HEK293 (cell line): Measurements from ENCODE around the gene ITPR2.

Experiments used
- CTCF ChIA-PET: fragments of 350-600 bp; formaldehyde crosslinking; extraction: SDS; loops from one replicate; lab custom pipeline; 2021; ENCODE audit warnings: antibody characterized with exemption; lab: Yijun Ruan, JAX
- POLR2A ChIA-PET: fragments of 300-600 bp; formaldehyde crosslinking; extraction: SDS; loops from one replicate; lab custom pipeline; 2020; ENCODE audit warnings: antibody characterized with exemption, inconsistent platforms; lab: Yijun Ruan, JAX
- H3K27ac ChIP-seq: fragments of 200-500 bp; sonication (Bioruptor generic); 2 replicates; pipeline ENCODE4 v1.5.1; 2014; ENCODE audit warnings: low read depth, low read length, control low read depth, inconsistent platforms; ENCODE audit errors: extremely low read depth
- H3K36me3 ChIP-seq, 2 experiments: fragments of 200-500 bp in 1 of 2; sonication (Bioruptor generic) in 1 of 2; 1 replicate in 1 of 2; 2 replicates in 1 of 2; pipeline ENCODE4 v1.5.1; 2014 to 2017; ENCODE audit warnings: inconsistent platforms in 2 of 2, low read length in 2 of 2; ENCODE audit not compliant: control insufficient read depth in 2 of 2, insufficient read depth in 1 of 2
- H3K4me1 ChIP-seq: fragments of 200-500 bp; sonication (Bioruptor generic); 2 replicates; pipeline ENCODE4 v1.5.1; 2014; ENCODE audit warnings: mild to moderate bottlenecking, low read length, inconsistent platforms; ENCODE audit not compliant: control insufficient read depth, insufficient read depth
- H3K4me3 ChIP-seq: 2 replicates; pipeline ENCODE4 v1.5.1; 2011; ENCODE audit warnings: low read depth, mild to moderate bottlenecking, control low read depth, low read length, moderate library complexity
- H3K9me3 ChIP-seq: fragments of 200-500 bp; sonication (Bioruptor generic); 2 replicates; pipeline ENCODE4 v1.5.1; 2014; ENCODE audit warnings: low read depth, low read length, inconsistent platforms; ENCODE audit not compliant: control insufficient read depth, insufficient read depth
- FEZF1 ChIP-seq: fragments of 450-650 bp; formaldehyde crosslinking; IDR thresholded peaks from 2 replicates; pipeline ENCODE4 v1.5.1; 2016; ENCODE audit warnings: missing biosample characterization, missing genetic modification characterization
- KLF1 ChIP-seq: fragments of 450-650 bp; formaldehyde crosslinking; IDR thresholded peaks from 2 replicates; pipeline ENCODE4 v1.5.1; 2016; ENCODE audit warnings: missing biosample characterization, missing genetic modification characterization
- PRDM10 ChIP-seq: fragments of 450-650 bp; formaldehyde crosslinking; IDR thresholded peaks from 2 replicates; pipeline ENCODE4 v1.5.1; 2016; ENCODE audit warnings: missing biosample characterization, missing genetic modification characterization
- ZBTB20 ChIP-seq: fragments of 450-650 bp; formaldehyde crosslinking; IDR thresholded peaks from 2 replicates; pipeline ENCODE4 v1.5.1; 2016; ENCODE audit warnings: missing biosample characterization, missing genetic modification characterization
- ZBTB26 ChIP-seq: fragments of 450-650 bp; formaldehyde crosslinking; optimal IDR thresholded peaks from 2 replicates; pipeline ENCODE3; 2016; ENCODE audit warnings: missing biosample characterization, mild to moderate bottlenecking, missing genetic modification characterization
- ZEB2 ChIP-seq: fragments of 450-650 bp; formaldehyde crosslinking; IDR thresholded peaks from 2 replicates; pipeline ENCODE4 v1.5.1; 2016; ENCODE audit warnings: missing biosample characterization, missing genetic modification characterization
- ZNF114 ChIP-seq: fragments of 450-650 bp; formaldehyde crosslinking; IDR thresholded peaks from 2 replicates; pipeline ENCODE4 v1.5.0; 2017; ENCODE audit warnings: missing biosample characterization, missing genetic modification characterization
- ZNF18 ChIP-seq: fragments of 450-650 bp; formaldehyde crosslinking; IDR thresholded peaks from 2 replicates; pipeline ENCODE4 v1.5.1; 2016; ENCODE audit warnings: missing biosample characterization, missing genetic modification characterization
- ZNF19 ChIP-seq: fragments of 450-650 bp; formaldehyde crosslinking; IDR thresholded peaks from 2 replicates; pipeline ENCODE4; 2016; ENCODE audit warnings: missing biosample characterization, missing genetic modification characterization, low read depth
- ZNF423 ChIP-seq: fragments of 450-650 bp; formaldehyde crosslinking; IDR thresholded peaks from 2 replicates; pipeline ENCODE4 v1.5.1; 2016; ENCODE audit warnings: missing biosample characterization, missing genetic modification characterization
- ZNF473 ChIP-seq: fragments of 450-650 bp; formaldehyde crosslinking; IDR thresholded peaks from 2 replicates; pipeline ENCODE4 v1.5.1; 2017; ENCODE audit warnings: missing biosample characterization, missing genetic modification characterization
- ZNF529 ChIP-seq: fragments of 450-650 bp; formaldehyde crosslinking; IDR thresholded peaks from 2 replicates; pipeline ENCODE4 v1.5.1; 2017; ENCODE audit warnings: missing genetic modification characterization, missing biosample characterization; ENCODE audit not compliant: insufficient replicate concordance
- ZNF654 ChIP-seq: fragments of 450-650 bp; formaldehyde crosslinking; IDR thresholded peaks from 2 replicates; pipeline ENCODE4 v1.5.1; 2016; ENCODE audit warnings: low read depth, missing biosample characterization, missing genetic modification characterization
- ZNF777 ChIP-seq: fragments of 450-650 bp; formaldehyde crosslinking; IDR thresholded peaks from 2 replicates; pipeline ENCODE4 v1.5.1; 2017; ENCODE audit warnings: missing biosample characterization, missing genetic modification characterization, borderline replicate concordance
- TF ChIP-seq, protein P1 (sequence below): fragments of 450-650 bp; formaldehyde crosslinking; IDR thresholded peaks from 2 replicates; pipeline ENCODE4 v1.5.1; 2016; ENCODE audit warnings: missing biosample characterization, missing genetic modification characterization
- TF ChIP-seq, protein P2 (sequence below): fragments of 450-650 bp; formaldehyde crosslinking; IDR thresholded peaks from 2 replicates; pipeline ENCODE4 v1.5.1; 2016; ENCODE audit warnings: missing biosample characterization, missing genetic modification characterization
- TF ChIP-seq, protein P3 (sequence below): fragments of 450-650 bp; formaldehyde crosslinking; IDR thresholded peaks from 2 replicates; pipeline ENCODE4 v1.5.1; 2017; ENCODE audit warnings: missing biosample characterization, missing genetic modification characterization

ITPR2 gene

GRCh38 chr12:26327975-26328644, 504.9 kb downstream of the ITPR2 start:
- H3K27ac ChIP-seq, result no peak overlapping the region
- ChIA-PET CTCF (interaction anchor here (0.6 to 0.7 kb wide), 2 partner anchors 12 to 30 kb away, joined by 3 read pairs; no protein-coding TSS in a partner anchor), POLR2A (no interaction called here)
- no peaks in the 10 kb centered on the region for H3K9me3 ChIP-seq
- no peaks in the 10 kb centered on the region for H3K4me1 ChIP-seq
- TF ChIP-seq FEZF1 (tag by site-specific recombination), result no peak
- no peak for TF ChIP-seq ZNF529
- TF ChIP-seq ZNF19, result no peak
- TF ChIP-seq ZEB2 (tag by site-specific recombination), result no peak
- TF ChIP-seq KLF1 (tag by site-specific recombination), result no peak
- TF ChIP-seq ZNF473 (tag by site-specific recombination), result no peak
- TF ChIP-seq, protein P1, sequence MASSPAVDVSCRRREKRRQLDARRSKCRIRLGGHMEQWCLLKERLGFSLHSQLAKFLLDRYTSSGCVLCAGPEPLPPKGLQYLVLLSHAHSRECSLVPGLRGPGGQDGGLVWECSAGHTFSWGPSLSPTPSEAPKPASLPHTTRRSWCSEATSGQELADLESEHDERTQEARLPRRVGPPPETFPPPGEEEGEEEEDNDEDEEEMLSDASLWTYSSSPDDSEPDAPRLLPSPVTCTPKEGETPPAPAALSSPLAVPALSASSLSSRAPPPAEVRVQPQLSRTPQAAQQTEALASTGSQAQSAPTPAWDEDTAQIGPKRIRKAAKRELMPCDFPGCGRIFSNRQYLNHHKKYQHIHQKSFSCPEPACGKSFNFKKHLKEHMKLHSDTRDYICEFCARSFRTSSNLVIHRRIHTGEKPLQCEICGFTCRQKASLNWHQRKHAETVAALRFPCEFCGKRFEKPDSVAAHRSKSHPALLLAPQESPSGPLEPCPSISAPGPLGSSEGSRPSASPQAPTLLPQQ (tag by site-specific recombination), result no peak
- no peak for TF ChIP-seq ZNF654 (tag by site-specific recombination)
- TF ChIP-seq, protein P2, sequence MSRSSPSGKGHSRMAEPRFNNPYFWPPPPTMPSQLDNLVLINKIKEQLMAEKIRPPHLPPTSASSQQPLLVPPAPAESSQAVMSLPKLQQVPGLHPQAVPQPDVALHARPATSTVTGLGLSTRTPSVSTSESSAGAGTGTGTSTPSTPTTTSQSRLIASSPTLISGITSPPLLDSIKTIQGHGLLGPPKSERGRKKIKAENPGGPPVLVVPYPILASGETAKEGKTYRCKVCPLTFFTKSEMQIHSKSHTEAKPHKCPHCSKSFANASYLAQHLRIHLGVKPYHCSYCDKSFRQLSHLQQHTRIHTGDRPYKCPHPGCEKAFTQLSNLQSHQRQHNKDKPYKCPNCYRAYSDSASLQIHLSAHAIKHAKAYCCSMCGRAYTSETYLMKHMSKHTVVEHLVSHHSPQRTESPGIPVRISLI (tag by site-specific recombination), result no peak
- TF ChIP-seq ZNF114 (tag by site-specific recombination), result no peak
- H3K4me3 ChIP-seq, result no peak overlapping the region
- H3K36me3 ChIP-seq, result no peaks in the 10 kb centered on the region

DNA sequence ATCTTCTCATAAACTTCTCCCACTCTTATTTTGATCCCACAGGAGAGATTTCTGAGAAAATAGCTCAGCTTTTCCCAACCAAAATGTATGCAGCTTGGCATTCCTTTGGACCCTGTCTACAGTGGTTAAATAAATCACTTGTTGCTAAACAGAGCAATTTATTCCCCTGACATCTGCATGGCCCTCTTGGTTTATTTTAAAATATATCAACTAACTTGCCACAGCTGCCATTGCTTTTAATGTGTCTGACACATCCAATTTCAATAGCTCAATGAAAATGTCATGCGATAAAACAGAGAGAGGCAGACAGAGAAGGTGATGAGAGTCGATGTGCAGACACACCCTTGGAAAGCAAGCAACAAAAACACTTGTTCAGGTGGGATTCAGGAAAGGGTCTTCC, 509.3 kb downstream of the ITPR2 start:
- ChIA-PET POLR2A (no interaction called here), CTCF (no interaction called here)
- TF ChIP-seq, protein P3, sequence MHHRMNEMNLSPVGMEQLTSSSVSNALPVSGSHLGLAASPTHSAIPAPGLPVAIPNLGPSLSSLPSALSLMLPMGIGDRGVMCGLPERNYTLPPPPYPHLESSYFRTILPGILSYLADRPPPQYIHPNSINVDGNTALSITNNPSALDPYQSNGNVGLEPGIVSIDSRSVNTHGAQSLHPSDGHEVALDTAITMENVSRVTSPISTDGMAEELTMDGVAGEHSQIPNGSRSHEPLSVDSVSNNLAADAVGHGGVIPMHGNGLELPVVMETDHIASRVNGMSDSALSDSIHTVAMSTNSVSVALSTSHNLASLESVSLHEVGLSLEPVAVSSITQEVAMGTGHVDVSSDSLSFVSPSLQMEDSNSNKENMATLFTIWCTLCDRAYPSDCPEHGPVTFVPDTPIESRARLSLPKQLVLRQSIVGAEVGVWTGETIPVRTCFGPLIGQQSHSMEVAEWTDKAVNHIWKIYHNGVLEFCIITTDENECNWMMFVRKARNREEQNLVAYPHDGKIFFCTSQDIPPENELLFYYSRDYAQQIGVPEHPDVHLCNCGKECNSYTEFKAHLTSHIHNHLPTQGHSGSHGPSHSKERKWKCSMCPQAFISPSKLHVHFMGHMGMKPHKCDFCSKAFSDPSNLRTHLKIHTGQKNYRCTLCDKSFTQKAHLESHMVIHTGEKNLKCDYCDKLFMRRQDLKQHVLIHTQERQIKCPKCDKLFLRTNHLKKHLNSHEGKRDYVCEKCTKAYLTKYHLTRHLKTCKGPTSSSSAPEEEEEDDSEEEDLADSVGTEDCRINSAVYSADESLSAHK, result no peak
- TF ChIP-seq ZNF18 (tag by site-specific recombination), result no peak
- no peak for TF ChIP-seq ZBTB26 (tag by site-specific recombination)
- no peak for TF ChIP-seq PRDM10 (tag by site-specific recombination)
- TF ChIP-seq ZNF777, result no peak
- no peak for TF ChIP-seq ZBTB20 (tag by site-specific recombination)
- no peak for TF ChIP-seq ZNF423 (tag by site-specific recombination)

More for the DNA sequence above, 509.3 kb downstream of the ITPR2 start:
- Histone ChIP-seq H3K36me3 (no peaks in the 10 kb centered on the region), H3K9me3 (no peaks in the 10 kb centered on the region), H3K27ac (no peak overlapping the region), H3K4me1 (no peaks in the 10 kb centered on the region), H3K4me3 (no peak overlapping the region)
